HUES48 (cell line): ENCODE data around the gene ANO1.

ENCODE experiments used
- H3K27ac ChIP-seq: one replicate; pipeline ENCODE4 v1.7.0; 2013; ENCODE audit warnings: low read depth, low read length, inconsistent platforms
- H3K27me3 ChIP-seq: 2 replicates; pipeline ENCODE4 v1.6.1; 2013; ENCODE audit warnings: mild to moderate bottlenecking, low read length; ENCODE audit not compliant: control insufficient read depth, insufficient read depth
- H3K36me3 ChIP-seq: 2 replicates; pipeline ENCODE4 v1.6.1; 2013; ENCODE audit warnings: low read length; ENCODE audit not compliant: control insufficient read depth, insufficient read depth
- H3K4me1 ChIP-seq: 2 replicates; pipeline ENCODE4 v1.6.1; 2013; ENCODE audit warnings: mild to moderate bottlenecking, low read length; ENCODE audit not compliant: control insufficient read depth, insufficient read depth
- H3K4me3 ChIP-seq: 2 replicates; pipeline ENCODE4 v1.5.1; 2013; ENCODE audit warnings: mild to moderate bottlenecking, low read depth, low read length
- H3K9ac ChIP-seq: 2 replicates; pipeline ENCODE4 v1.6.1; 2013; ENCODE audit warnings: mild to moderate bottlenecking, low read depth, low read length, moderate library complexity
- H3K9me3 ChIP-seq: 2 replicates; pipeline ENCODE4 v1.6.1; 2013; ENCODE audit warnings: low read length; ENCODE audit not compliant: control insufficient read depth, insufficient read depth

ANO1 gene

DNA sequence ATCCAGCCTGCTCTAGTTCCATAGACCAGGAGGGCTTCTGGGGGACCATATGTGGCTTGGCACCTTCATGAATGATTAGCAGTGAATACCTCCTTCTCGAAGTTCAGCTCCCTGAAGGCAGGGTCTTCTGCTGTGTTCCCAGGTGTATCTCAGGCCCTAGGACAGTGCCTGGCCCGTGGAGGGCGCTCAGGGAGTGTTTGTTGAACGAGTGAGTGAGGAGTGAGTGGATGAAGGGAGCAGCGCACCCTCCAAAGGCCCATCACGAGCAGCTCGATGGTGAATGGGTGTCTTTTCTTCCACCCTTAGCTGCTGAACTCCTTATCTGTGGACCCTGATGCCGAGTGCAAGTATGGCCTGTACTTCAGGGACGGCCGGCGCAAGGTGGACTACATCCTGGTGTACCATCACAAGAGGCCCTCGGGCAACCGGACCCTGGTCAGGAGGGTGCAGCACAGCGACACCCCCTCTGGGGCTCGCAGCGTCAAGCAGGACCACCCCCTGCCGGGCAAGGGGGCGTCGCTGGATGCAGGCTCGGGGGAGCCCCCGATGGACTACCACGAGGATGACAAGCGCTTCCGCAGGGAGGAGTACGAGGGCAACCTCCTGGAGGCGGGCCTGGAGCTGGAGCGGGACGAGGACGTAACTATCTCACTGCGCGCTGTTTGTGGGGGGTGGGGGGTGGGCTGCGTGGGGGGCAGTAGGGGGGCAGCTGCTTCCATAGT lies 9.5 kb downstream of the ANO1 start:
- no peaks in the 10 kb centered on the region for H3K9me3 ChIP-seq
- no peak overlapping the region for H3K9ac ChIP-seq
- H3K27me3 ChIP-seq = no peaks in the 10 kb centered on the region; the same call in 1 of the 2 replicates
- no peak overlapping the region for H3K4me3 ChIP-seq
- H3K4me1 ChIP-seq = peaks cover 6% of the 10 kb centered on the region; the same call in 1 of the 2 replicates
- no peak overlapping the region for H3K27ac ChIP-seq
- no peaks in the 10 kb centered on the region for H3K36me3 ChIP-seq

DNA sequence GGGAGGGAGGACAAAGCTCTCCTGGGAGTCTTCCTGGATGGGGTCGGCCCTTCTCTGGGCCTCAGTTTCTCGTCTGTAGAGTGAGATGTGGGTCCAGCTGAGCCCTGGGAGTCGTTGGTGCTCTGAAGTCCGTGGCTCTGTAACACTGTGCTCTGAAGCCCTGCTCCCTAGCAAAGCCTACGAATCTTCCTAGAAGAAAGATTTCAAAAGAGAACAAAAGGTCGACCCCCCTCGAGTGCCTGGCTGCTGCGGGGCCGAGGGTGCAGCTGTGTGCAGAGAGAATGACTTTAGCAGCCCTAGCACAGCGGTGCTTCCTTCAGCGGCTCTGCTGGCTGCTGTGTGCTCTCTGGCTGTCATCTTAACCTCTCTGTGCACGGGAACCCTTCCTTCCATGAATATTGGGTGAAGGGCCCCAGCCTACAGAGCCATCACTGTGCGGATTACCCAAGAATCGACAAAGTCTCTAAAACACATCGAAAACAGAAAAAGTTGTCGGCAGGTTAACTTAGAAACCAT lies 10.7 kb downstream of the ANO1 start:
- Histone ChIP-seq H3K9ac (no peak overlapping the region), H3K4me1 (peaks cover 6% of the 10 kb centered on the region; the same call in 1 of the 2 replicates), H3K4me3 (no peak overlapping the region), H3K27me3 (no peaks in the 10 kb centered on the region; the same call in 1 of the 2 replicates), H3K27ac (no peak overlapping the region), H3K36me3 (no peaks in the 10 kb centered on the region), H3K9me3 (no peaks in the 10 kb centered on the region)

DNA sequence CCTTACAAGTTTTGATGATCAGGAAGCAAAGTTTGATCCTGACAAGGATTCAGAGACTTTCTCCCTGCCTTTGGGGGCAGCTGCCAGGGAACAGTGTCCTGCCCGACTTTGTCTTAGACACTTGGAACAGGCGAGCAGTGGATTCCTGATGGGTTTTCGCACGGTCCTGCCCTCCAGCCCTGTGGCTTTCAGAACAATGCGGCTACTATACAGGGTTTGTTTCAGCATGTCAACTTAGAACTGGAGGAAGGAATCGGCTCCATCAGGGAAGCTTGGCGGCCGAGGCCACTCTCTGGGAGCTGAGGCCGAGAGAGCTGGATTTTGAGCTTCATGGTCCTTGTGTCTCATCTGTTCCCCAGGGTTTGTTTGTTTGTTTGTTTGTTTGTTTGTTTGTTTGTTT lies 11.5 kb downstream of the ANO1 start:
- H3K27ac ChIP-seq = no peak overlapping the region
- no peak overlapping the region for H3K4me3 ChIP-seq
- no peaks in the 10 kb centered on the region for H3K9me3 ChIP-seq
- peaks cover 6% of the 10 kb centered on the region; the same call in 1 of the 2 replicates for H3K4me1 ChIP-seq
- no peaks in the 10 kb centered on the region for H3K36me3 ChIP-seq
- no peaks in the 10 kb centered on the region; the same call in 1 of the 2 replicates for H3K27me3 ChIP-seq
- H3K9ac ChIP-seq = no peak overlapping the region

DNA sequence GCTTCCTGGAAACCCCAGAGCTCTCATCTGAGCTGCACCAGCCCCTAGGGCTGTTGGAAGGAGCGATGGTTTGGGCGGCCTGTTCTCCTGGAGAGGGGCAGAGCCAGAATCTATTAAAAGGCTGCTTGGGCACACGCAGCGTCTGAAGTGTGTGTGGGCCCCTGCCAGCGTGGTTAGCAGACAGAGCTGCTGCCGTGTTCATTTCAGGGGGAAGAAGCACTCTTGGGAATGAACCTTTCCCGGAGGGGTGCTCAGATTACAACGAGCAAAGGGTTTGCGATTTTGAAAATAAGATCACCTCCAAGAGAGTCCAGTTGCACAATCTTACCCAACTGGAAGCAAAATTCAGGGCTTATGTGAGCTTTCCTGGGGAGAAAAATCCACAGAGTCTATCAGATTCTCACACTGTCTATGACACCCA lies 12.9 kb downstream of the ANO1 start:
- Histone ChIP-seq H3K9ac (no peak overlapping the region), H3K4me3 (no peak overlapping the region), H3K27ac (no peak overlapping the region), H3K4me1 (peaks cover 6% of the 10 kb centered on the region; the same call in 1 of the 2 replicates), H3K9me3 (no peaks in the 10 kb centered on the region), H3K27me3 (no peaks in the 10 kb centered on the region; the same call in 1 of the 2 replicates), H3K36me3 (no peaks in the 10 kb centered on the region)

DNA sequence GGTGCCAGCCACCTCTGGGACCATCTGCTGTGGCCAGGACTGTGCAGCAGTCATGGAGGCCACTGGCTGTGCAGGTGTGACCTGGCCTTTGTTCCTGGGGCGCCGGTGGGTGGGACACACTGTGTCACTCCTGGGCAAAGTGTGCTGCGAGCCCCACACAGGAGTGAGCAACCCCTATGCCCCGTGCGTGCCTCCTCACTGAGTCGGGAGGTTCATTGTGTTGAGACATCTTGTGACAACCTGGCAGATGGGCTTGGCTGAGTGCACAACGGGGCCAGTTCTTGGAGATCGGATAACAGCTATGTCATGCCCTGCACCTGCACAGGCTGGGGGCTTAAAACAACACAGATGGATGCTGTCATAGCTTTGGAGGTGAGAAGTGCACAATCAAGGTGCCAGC lies 13.5 kb downstream of the ANO1 start:
- H3K27me3 ChIP-seq = no peaks in the 10 kb centered on the region; the same call in 1 of the 2 replicates
- no peaks in the 10 kb centered on the region for H3K9me3 ChIP-seq
- peaks cover 6% of the 10 kb centered on the region; the same call in 1 of the 2 replicates for H3K4me1 ChIP-seq
- no peak overlapping the region for H3K9ac ChIP-seq
- no peaks in the 10 kb centered on the region for H3K36me3 ChIP-seq
- no peak overlapping the region for H3K27ac ChIP-seq
- H3K4me3 ChIP-seq = no peak overlapping the region

DNA sequence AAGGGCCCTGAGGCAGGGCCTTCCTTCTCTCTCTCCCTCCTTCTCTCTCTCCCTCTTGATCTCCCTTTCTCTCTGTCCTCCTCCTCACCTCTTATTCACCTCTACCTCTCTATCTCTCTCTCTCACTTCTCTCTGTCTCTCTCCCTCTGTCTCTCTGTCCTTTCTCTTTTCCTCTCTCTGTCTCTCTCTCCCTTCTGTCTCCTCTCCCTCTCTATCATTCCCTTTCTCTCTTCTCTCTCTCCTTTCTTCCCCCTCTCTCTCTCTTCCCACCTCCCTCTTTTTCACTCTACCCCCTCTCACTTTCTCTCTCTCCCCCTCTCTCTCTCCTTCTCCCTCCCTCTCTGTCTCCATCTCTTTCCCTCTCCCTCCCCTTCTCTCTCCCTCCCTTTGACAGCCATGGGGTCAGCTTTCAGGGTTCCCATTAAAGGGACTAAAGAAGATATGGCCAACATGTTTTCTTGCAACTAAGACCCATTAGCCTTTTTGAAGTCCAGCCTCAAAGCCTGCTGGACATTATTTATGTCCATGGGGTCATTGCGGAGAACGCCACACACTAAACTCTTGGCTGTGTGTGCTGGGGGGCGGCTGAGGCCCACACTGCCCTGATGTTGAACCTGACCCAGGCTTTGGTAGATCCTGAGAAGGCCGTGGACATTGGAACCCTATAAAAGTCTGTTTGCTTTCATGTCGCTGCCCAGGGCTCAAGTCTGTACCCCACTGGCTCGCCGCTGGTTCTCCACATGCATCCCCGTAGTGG lies 15.0 kb downstream of the ANO1 start:
- H3K9me3 ChIP-seq = no peaks in the 10 kb centered on the region
- no peaks in the 10 kb centered on the region for H3K36me3 ChIP-seq
- peaks cover 6% of the 10 kb centered on the region; the same call in 1 of the 2 replicates for H3K4me1 ChIP-seq
- H3K4me3 ChIP-seq = no peak overlapping the region
- no peak overlapping the region for H3K9ac ChIP-seq
- no peak overlapping the region for H3K27ac ChIP-seq
- H3K27me3 ChIP-seq = no peaks in the 10 kb centered on the region; the same call in 1 of the 2 replicates

DNA sequence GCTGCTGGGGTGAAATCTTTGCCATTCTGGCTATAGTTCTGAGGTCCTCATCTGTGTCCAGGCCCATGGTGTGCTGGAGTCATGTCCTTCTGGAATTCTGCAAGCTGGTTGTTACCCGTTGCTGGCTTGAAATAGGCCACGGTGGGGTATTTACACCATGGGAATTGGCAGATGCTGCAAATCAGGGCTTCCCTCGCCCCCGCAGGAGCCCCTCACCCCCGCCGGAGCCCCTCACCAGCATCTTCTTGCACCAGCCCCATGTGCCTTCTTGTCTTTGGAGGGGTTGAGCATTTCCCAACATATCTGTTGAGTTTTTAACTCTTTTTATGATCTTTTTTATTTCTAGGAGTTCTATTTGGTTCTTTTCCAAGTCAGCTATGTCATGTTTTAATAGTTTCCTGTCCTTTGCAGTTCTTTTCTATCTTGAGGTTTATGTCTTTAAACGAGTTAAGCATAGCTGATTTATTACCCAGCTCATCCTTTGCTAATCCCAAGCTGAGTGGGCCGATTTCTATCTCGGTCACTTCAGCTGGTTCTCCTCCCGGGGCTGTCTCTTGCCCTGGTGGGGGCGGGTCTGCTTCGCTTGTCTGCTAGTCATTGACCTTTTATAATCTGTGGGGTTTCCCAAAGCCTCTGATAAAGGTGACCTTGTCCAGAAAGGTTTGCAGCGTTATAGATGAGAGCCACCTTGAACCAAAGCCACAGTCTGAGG lies 17.6 kb downstream of the ANO1 start:
- Histone ChIP-seq H3K27ac (no peak overlapping the region), H3K4me1 (no peaks in the 10 kb centered on the region), H3K9ac (no peak overlapping the region), H3K27me3 (no peaks in the 10 kb centered on the region), H3K4me3 (no peak overlapping the region), H3K36me3 (no peaks in the 10 kb centered on the region), H3K9me3 (no peaks in the 10 kb centered on the region)

DNA sequence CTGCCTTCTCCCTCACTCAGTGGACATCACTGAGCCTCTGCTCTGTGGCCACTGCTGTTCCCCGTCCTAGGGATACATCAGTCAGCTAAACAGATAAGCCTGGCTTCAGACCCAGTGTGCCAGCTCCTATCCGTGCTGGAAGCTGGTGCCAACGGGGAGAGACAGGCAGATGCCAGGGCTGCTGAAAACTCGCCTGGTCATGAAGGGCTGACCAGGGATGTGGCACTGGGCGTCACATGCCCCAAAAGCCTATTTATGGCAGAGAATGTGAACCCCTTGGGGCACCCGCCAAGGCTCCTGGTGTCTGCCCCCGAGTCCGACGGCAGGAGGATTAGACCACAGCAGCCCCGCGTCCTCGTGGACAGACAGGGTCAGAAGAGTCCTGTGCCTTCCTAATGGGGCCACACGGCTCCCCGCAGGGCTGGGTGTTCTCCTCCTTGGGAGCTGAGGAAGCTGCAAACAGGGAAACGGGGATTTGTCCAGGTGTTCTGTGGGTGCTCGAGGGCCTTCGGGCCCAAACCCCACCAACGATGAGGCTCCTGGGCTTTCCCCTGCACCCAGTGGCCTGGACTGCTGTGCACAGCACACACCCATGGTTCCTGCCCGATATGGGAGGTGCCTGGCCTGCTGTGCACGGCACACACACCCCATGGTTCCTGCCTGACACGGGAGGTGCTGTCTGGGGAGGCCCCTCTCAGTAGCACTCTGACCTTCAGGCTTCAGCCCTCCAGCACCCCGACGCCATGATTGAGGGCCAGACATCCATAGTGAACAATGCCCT lies 19.9 kb downstream of the ANO1 start:
- Histone ChIP-seq H3K27ac (no peak overlapping the region), H3K36me3 (no peaks in the 10 kb centered on the region), H3K4me1 (no peaks in the 10 kb centered on the region), H3K9me3 (no peaks in the 10 kb centered on the region), H3K9ac (no peak overlapping the region), H3K27me3 (no peaks in the 10 kb centered on the region), H3K4me3 (no peak overlapping the region)

DNA sequence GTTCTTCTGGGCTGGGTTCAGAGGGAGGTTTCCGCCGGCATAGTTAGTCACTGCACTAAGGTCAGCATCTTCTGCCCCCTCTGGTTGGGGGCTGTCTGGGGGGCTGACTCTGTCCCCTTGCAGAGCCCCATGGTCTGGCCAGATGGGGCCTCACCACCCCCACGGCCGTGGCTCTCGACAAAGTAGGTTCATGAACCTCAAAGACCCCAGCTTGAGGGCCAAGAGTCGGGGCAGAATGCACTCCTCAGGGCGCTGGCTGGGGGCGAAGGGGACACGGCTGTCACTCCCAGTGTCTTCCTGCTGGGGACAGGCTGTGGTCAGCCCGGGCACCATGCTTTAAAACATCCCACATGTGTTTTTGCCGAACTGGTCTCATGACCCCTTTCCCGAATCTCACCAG lies 20.8 kb downstream of the ANO1 start:
- Histone ChIP-seq H3K36me3 (no peaks in the 10 kb centered on the region), H3K9ac (no peak overlapping the region), H3K4me1 (no peaks in the 10 kb centered on the region), H3K4me3 (no peak overlapping the region), H3K27ac (no peak overlapping the region), H3K27me3 (no peaks in the 10 kb centered on the region), H3K9me3 (no peaks in the 10 kb centered on the region)

DNA sequence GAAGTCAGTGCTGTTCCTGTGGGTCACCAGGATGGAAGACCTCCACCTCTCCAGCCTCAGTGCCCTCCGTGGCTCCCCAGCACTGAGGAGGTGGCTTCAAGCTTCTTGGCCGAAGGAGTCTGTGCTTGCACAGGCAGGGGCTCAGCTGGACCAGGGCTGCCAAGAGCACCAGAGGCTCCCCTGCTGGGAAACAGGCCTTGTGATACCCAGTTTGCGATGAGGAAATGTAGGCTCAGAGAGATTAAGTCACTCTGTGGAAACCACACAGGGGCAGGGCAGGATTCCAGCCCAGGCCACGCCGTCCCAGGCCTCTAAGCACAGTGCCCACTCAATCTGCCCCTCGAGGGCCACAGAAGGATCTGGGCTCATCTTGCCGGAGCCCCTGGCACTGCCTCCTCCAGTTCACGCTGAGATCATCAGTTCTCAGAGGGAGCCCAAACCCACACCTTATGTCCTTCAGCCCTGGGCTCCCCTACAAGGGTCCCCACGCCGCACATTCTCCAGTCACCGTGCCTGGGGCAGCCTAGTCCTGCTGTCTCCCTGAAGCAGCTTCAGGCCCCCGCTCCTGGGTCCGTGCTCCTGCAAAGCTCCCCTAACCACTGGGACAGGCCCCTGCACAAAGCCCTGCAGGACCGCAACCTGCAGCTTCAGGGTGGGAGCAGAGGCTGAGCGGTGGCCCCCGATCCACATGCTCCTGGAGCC lies 21.6 kb downstream of the ANO1 start:
- no peaks in the 10 kb centered on the region for H3K36me3 ChIP-seq
- no peaks in the 10 kb centered on the region for H3K27me3 ChIP-seq
- no peaks in the 10 kb centered on the region for H3K9me3 ChIP-seq
- no peak overlapping the region for H3K4me3 ChIP-seq
- H3K4me1 ChIP-seq = no peaks in the 10 kb centered on the region
- no peak overlapping the region for H3K9ac ChIP-seq
- no peak overlapping the region for H3K27ac ChIP-seq
